HUES64 (cell line): ENCODE measurements around the gene USP32.
"Not testable (repeated sequence)": the region's sequence is repeated elsewhere in the genome, so short reads cannot be mapped to it uniquely, and the experiment has no call there.

Experiments used
- H3K27ac ChIP-seq: 2 replicates; pipeline ENCODE4 v1.7.0; 2013; ENCODE audit warnings: low read depth, low read length, inconsistent platforms
- H3K27me3 ChIP-seq: 2 replicates; pipeline ENCODE4 v1.6.1; 2013; ENCODE audit warnings: mild to moderate bottlenecking, low read length; ENCODE audit not compliant: insufficient read depth
- H3K36me3 ChIP-seq: 2 replicates; pipeline ENCODE4 v1.6.1; 2013; ENCODE audit warnings: mild to moderate bottlenecking, low read length; ENCODE audit not compliant: insufficient read depth
- H3K4me1 ChIP-seq: 2 replicates; pipeline ENCODE4 v1.6.1; 2013; ENCODE audit warnings: mild to moderate bottlenecking, low read length, moderate library complexity; ENCODE audit not compliant: insufficient read depth
- H3K4me3 ChIP-seq: 2 replicates; pipeline ENCODE4 v1.5.1; 2013; ENCODE audit warnings: mild to moderate bottlenecking, low read length, moderate library complexity
- H3K9ac ChIP-seq: 2 replicates; pipeline ENCODE4 v1.6.1; 2013; ENCODE audit warnings: mild to moderate bottlenecking, low read depth, low read length
- H3K9me3 ChIP-seq: 2 replicates; pipeline ENCODE4 v1.6.1; 2013; ENCODE audit warnings: low read depth, low read length; ENCODE audit not compliant: insufficient read depth
- WGBS: fragments of 150-250, 120-280 bp; methylation state at CpG from one replicate; pipeline ENCODE4 v1.1.7; 2013; ENCODE audit warnings: missing lambda C conversion rate; 5-methylcytosine and 5-hydroxymethylcytosine counted together

The USP32 gene

GRCh38 chr17:60351012-60351695, 40.8 kb downstream of the USP32 start:
- no peak overlapping the region for H3K4me3 ChIP-seq
- H3K27me3 ChIP-seq: no peaks in the 10 kb centered on the region
- no peak overlapping the region for H3K9ac ChIP-seq
- no peaks in the 10 kb centered on the region for H3K9me3 ChIP-seq
- 91% methylated on average over 11 of the region's 11 CpGs for WGBS
- no peak overlapping the region for H3K27ac ChIP-seq
- H3K36me3 ChIP-seq: no peaks in the 10 kb centered on the region; the same call in 1 of the 2 replicates
- peaks cover 6% of the 10 kb centered on the region; the same call in 1 of the 2 replicates for H3K4me1 ChIP-seq

GRCh38 chr17:60348616-60349015, 43.3 kb downstream of the USP32 start:
- Histone ChIP-seq H3K4me1 (peaks cover 6% of the 10 kb centered on the region; the same call in 1 of the 2 replicates), H3K27me3 (no peaks in the 10 kb centered on the region), H3K9me3 (no peaks in the 10 kb centered on the region), H3K27ac (no peak overlapping the region), H3K4me3 (no peak overlapping the region), H3K9ac (no peak overlapping the region), H3K36me3 (peaks cover 12% of the 10 kb centered on the region)
- WGBS: 96% methylated on average over 4 of the region's 5 CpGs

GRCh38 chr17:60345233-60345632, 46.7 kb downstream of the USP32 start:
- H3K9me3 ChIP-seq: no peaks in the 10 kb centered on the region
- H3K36me3 ChIP-seq: peaks cover 25% of the 10 kb centered on the region
- no peaks in the 10 kb centered on the region for H3K27me3 ChIP-seq
- H3K4me1 ChIP-seq: no peaks in the 10 kb centered on the region
- H3K27ac ChIP-seq: no peak overlapping the region
- H3K9ac ChIP-seq: no peak overlapping the region
- no peak overlapping the region for H3K4me3 ChIP-seq
- 94% methylated on average over 3 of the region's 3 CpGs for WGBS

GRCh38 chr17:60342492-60342891, 49.4 kb downstream of the USP32 start:
- not testable (repeated sequence) for H3K27ac ChIP-seq, H3K27me3 ChIP-seq, H3K4me3 ChIP-seq, H3K9ac ChIP-seq, H3K4me1 ChIP-seq, H3K9me3 ChIP-seq
- peaks cover 33% of the 10 kb centered on the region for H3K36me3 ChIP-seq
- WGBS: 95% methylated on average over 7 of the region's 7 CpGs

GRCh38 chr17:60335289-60335688, 56.6 kb downstream of the USP32 start:
- Histone ChIP-seq H3K27ac (no peak overlapping the region), H3K9ac (no peak overlapping the region), H3K9me3 (no peaks in the 10 kb centered on the region), H3K4me1 (peaks cover 5% of the 10 kb centered on the region; the same call in 1 of the 2 replicates), H3K36me3 (peaks cover 10% of the 10 kb centered on the region; the same call in 1 of the 2 replicates), H3K27me3 (no peaks in the 10 kb centered on the region), H3K4me3 (no peak overlapping the region)
- 88% methylated on average over 2 of the region's 2 CpGs for WGBS

GRCh38 chr17:60333628-60334031, 58.3 kb downstream of the USP32 start:
- peaks cover 7% of the 10 kb centered on the region; the same call in 1 of the 2 replicates for H3K36me3 ChIP-seq

GRCh38 chr17:60333072-60333471, 58.9 kb downstream of the USP32 start:
- H3K36me3 ChIP-seq: peaks cover 12% of the 10 kb centered on the region; the same call in 1 of the 2 replicates
- not testable (repeated sequence) for H3K27ac ChIP-seq, H3K27me3 ChIP-seq, H3K9me3 ChIP-seq, H3K4me3 ChIP-seq, H3K9ac ChIP-seq, H3K4me1 ChIP-seq
- WGBS: 95% methylated on average over 2 of the region's 2 CpGs

More at GRCh38 chr17:60333628-60334031, 58.3 kb downstream of the USP32 start:
- WGBS: 88% methylated on average over 2 of the region's 2 CpGs
- no peak overlapping the region for H3K27ac ChIP-seq
- peaks cover 5% of the 10 kb centered on the region; the same call in 1 of the 2 replicates for H3K4me1 ChIP-seq
- H3K9ac ChIP-seq: no peak overlapping the region
- H3K4me3 ChIP-seq: no peak overlapping the region
- H3K9me3 ChIP-seq: no peaks in the 10 kb centered on the region
- no peaks in the 10 kb centered on the region for H3K27me3 ChIP-seq

GRCh38 chr17:60332574-60332973, 59.4 kb downstream of the USP32 start:
- H3K4me3 ChIP-seq: no peak overlapping the region
- H3K27me3 ChIP-seq: no peaks in the 10 kb centered on the region
- H3K36me3 ChIP-seq: peaks cover 11% of the 10 kb centered on the region; the same call in 1 of the 2 replicates
- no peaks in the 10 kb centered on the region for H3K9me3 ChIP-seq
- WGBS: 100% methylated on average over 2 of the region's 2 CpGs
- peaks cover 11% of the 10 kb centered on the region for H3K4me1 ChIP-seq
- no peak overlapping the region for H3K27ac ChIP-seq
- no peak overlapping the region for H3K9ac ChIP-seq

GRCh38 chr17:60330731-60331130, 61.2 kb downstream of the USP32 start:
- no CpG with 5 or more reads among the region's 1 CpG for WGBS
- Histone ChIP-seq H3K36me3 (peaks cover 7% of the 10 kb centered on the region; the same call in 1 of the 2 replicates), H3K4me3 (no peak overlapping the region)

GRCh38 chr17:60328679-60329078, 63.3 kb downstream of the USP32 start:
- Histone ChIP-seq H3K4me3 (no peak overlapping the region), H3K36me3 (peaks cover 7% of the 10 kb centered on the region; the same call in 1 of the 2 replicates), H3K27me3 (no peaks in the 10 kb centered on the region), H3K27ac (no peak overlapping the region), H3K4me1 (peaks cover 12% of the 10 kb centered on the region), H3K9me3 (no peaks in the 10 kb centered on the region), H3K9ac (no peak overlapping the region)
- 95% methylated on average over 8 of the region's 9 CpGs for WGBS

More at GRCh38 chr17:60330731-60331130, 61.2 kb downstream of the USP32 start:
- Histone ChIP-seq H3K9ac (no peak overlapping the region), H3K27ac (no peak overlapping the region), H3K27me3 (no peaks in the 10 kb centered on the region), H3K9me3 (no peaks in the 10 kb centered on the region), H3K4me1 (peaks cover 12% of the 10 kb centered on the region)

GRCh38 chr17:60327901-60328273, 64.0 kb downstream of the USP32 start:
- no peak overlapping the region for H3K9ac ChIP-seq
- H3K36me3 ChIP-seq: peaks cover 7% of the 10 kb centered on the region; the same call in 1 of the 2 replicates
- H3K27ac ChIP-seq: no peak overlapping the region
- no peaks in the 10 kb centered on the region for H3K27me3 ChIP-seq
- no peak overlapping the region for H3K4me3 ChIP-seq
- peaks cover 10% of the 10 kb centered on the region for H3K4me1 ChIP-seq
- 92% methylated on average over 4 of the region's 4 CpGs for WGBS
- no peaks in the 10 kb centered on the region for H3K9me3 ChIP-seq
